SU-DHL-6 (cell line): Measurements from ENCODE around the gene WDR87.

Experiments used
- H2AFZ ChIP-seq: fragments of 200-600 bp; sonication (generic); 2 replicates; pipeline ENCODE4 v1.6.1; 2014; ENCODE audit warnings: low read depth, mild to moderate bottlenecking, moderate library complexity, mixed read lengths, antibody characterized with exemption, low read length; ENCODE audit not compliant: severe bottlenecking
- H3F3A ChIP-seq: fragments of 200-600 bp; shearing (Covaris generic); 2 replicates; pipeline ENCODE4 v1.6.0; 2016; ENCODE audit warnings: antibody characterized with exemption, mild to moderate bottlenecking; ENCODE audit not compliant: insufficient read depth
- H3K27ac ChIP-seq: fragments of 200-600 bp; sonication (generic); 2 replicates; pipeline ENCODE4 v1.5.1; 2016; ENCODE audit warnings: low read depth, mild to moderate bottlenecking, low read length, moderate library complexity, mixed read lengths
- H3K27me3 ChIP-seq: fragments of 200-600 bp; sonication (generic), shearing (Covaris generic); 2 replicates; pipeline ENCODE4 v1.6.0; 2014; ENCODE audit warnings: mild to moderate bottlenecking, low read length
- H3K36me3 ChIP-seq: fragments of 200-600 bp; sonication (generic); 2 replicates; pipeline ENCODE4 v1.6.1; 2014; ENCODE audit warnings: mild to moderate bottlenecking, low read length, mixed read lengths
- H3K4me2 ChIP-seq: fragments of 300-600, 200-600 bp; shearing (Covaris generic), sonication (generic); 2 replicates; pipeline ENCODE4 v1.6.0; 2014; ENCODE audit warnings: low read length, low read depth, mild to moderate bottlenecking; ENCODE audit not compliant: poor library complexity, severe bottlenecking
- H3K4me3 ChIP-seq: fragments of 200-600 bp; sonication (generic); 2 replicates; pipeline ENCODE4 v1.5.1; 2014; ENCODE audit warnings: antibody characterized with exemption, low read length, mild to moderate bottlenecking, mixed read lengths; ENCODE audit not compliant: insufficient read depth, poor library complexity, severe bottlenecking
- H3K79me2 ChIP-seq: fragments of 200-600 bp; sonication (generic); 2 replicates; pipeline ENCODE4 v1.6.1; 2014; ENCODE audit warnings: mild to moderate bottlenecking, low read length, moderate library complexity; ENCODE audit not compliant: insufficient read depth
- H3K9ac ChIP-seq: fragments of 200-600 bp; sonication (generic); 2 replicates; pipeline ENCODE4 v1.7.0; 2014; ENCODE audit warnings: mild to moderate bottlenecking, low read length
- H3K9me2 ChIP-seq: fragments of 200-600 bp; sonication (generic); replicated peaks from 2 replicates; pipeline ENCODE4 v1.6.1; 2014; ENCODE audit warnings: low read length; ENCODE audit not compliant: insufficient read depth
- H3K9me3 ChIP-seq: fragments of 200-600 bp; sonication (generic); 2 replicates; pipeline ENCODE4 v1.6.1; 2014; ENCODE audit warnings: low read length, mixed read lengths; ENCODE audit not compliant: insufficient read depth
- H4K20me1 ChIP-seq: fragments of 200-600 bp; sonication (generic); 2 replicates; pipeline ENCODE4 v1.6.1; 2014; ENCODE audit warnings: low read depth, mild to moderate bottlenecking, antibody characterized with exemption, low read length, moderate library complexity, mixed read lengths
- CTCF ChIP-seq: fragments of 200-600 bp; sonication (generic); IDR thresholded peaks from one replicate; pipeline ENCODE4 v1.5.1; 2017; ENCODE audit warnings: antibody characterized with exemption, mild to moderate bottlenecking, low read length, moderate library complexity; ENCODE audit not compliant: insufficient read depth, poor library complexity, severe bottlenecking
- EZH2phosphoT487 ChIP-seq: fragments of 200-600 bp; sonication (generic), shearing (Covaris generic); conservative IDR thresholded peaks from 2 replicates; pipeline ENCODE4 v1.6.1; 2018; ENCODE audit warnings: mild to moderate bottlenecking, antibody characterized with exemption, low read length, moderate library complexity, mixed read lengths

The WDR87 gene

DNA sequence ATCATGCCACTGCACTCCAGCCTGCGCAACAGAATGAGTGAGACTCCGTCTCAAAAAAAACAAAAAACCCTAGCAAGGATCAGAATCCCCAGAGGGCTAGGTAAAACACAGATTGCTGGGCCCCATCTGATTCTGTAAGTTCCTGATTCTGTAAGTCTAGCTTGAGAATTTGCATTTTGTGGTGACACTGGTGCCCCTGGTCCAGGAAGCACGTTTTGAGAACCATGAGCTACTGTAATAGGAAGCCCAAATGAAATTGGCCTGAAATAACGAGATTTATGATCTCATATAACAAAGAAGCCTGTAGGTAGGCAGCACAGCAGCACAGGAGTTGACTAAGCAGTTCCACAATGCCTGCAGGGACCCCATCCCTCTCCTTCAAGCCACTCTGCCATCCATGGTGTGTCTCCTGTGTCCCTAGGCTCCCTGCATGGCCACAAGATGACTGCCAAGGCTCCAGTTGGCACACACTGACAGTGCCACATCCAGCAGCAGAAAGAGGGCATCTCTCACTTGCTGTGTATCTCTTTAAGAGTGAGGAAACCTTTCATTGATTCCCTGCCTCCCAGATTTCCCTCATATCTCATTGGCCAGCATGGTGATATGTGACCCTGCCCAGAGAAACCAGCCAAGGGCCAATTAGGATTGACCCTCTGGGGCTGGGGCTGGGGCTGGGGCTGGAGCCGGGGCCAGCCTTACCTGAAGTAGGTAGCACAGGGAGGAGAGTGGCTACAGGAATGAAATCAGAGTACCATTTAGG is 22.3 kb upstream of the WDR87 start:
- H3K9me2 ChIP-seq = no peaks in the 10 kb centered on the region
- no peaks in the 10 kb centered on the region for H3K9me3 ChIP-seq
- peak overlapping the region; percentile 80 for H3K4me2 ChIP-seq
- H3K27me3 ChIP-seq = no peaks in the 10 kb centered on the region
- H3F3A ChIP-seq = peaks cover 68% of the 10 kb centered on the region
- peak overlapping the region; percentile 65 for H3K9ac ChIP-seq
- peaks cover 86% of the 10 kb centered on the region for H3K79me2 ChIP-seq
- no peaks in the 10 kb centered on the region for H4K20me1 ChIP-seq
- H2AFZ ChIP-seq = no peak overlapping the region
- no peak for TF ChIP-seq CTCF
- no peak for TF ChIP-seq EZH2phosphoT487
- H3K36me3 ChIP-seq = 0 out of 2 replicates have a peak, but pooled peaks cover 3% of the 10 kb centered on the region
- H3K4me3 ChIP-seq = peak overlapping the region; percentile 23
- H3K27ac ChIP-seq = peak overlapping the region; percentile 97

GRCh38 chr19:37926711-37927110 is 20.3 kb upstream of the WDR87 start:
- Histone ChIP-seq H3K4me2 (peak overlapping the region; percentile 80), H3K27me3 (no peaks in the 10 kb centered on the region), H3K9ac (peak overlapping the region; percentile 65), H2AFZ (no peak overlapping the region), H4K20me1 (no peaks in the 10 kb centered on the region), H3K27ac (peak overlapping the region; percentile 97), H3K4me3 (peak overlapping the region; percentile 34), H3F3A (peaks cover 74% of the 10 kb centered on the region), H3K9me2 (no peaks in the 10 kb centered on the region), H3K79me2 (peaks cover 82% of the 10 kb centered on the region), H3K36me3 (0 out of 2 replicates have a peak, but pooled peaks cover 4% of the 10 kb centered on the region), H3K9me3 (no peaks in the 10 kb centered on the region)
- TF ChIP-seq CTCF (no peak), EZH2phosphoT487 (no peak)

DNA sequence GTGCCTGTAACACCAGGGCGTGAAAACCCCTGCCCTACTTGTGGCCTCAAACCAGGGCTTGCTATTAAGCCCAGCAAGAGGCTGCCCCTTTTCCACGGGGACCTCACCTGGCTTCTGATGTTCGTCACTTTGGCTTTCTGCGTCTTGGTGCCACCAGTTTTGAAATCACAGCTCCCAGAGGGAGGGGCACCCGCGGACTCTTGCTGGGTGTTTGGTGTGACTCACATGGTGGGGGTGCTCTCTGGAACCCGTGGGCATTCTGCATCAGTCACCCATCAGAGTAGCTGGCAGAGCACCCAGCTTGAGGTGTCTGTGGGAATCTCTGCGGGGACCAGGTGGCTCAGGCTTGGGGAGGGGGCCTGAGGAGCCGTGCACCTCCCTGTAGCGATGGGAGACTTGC is 19.9 kb upstream of the WDR87 start:
- Histone ChIP-seq H3K27me3 (no peaks in the 10 kb centered on the region), H4K20me1 (no peaks in the 10 kb centered on the region), H3K79me2 (peaks cover 82% of the 10 kb centered on the region), H3K36me3 (0 out of 2 replicates have a peak, but pooled peaks cover 4% of the 10 kb centered on the region), H2AFZ (no peak overlapping the region), H3K4me2 (peak overlapping the region; percentile 80), H3F3A (peaks cover 75% of the 10 kb centered on the region), H3K9me2 (no peaks in the 10 kb centered on the region), H3K4me3 (peak overlapping the region; percentile 34), H3K27ac (peak overlapping the region; percentile 97), H3K9me3 (no peaks in the 10 kb centered on the region), H3K9ac (peak overlapping the region; percentile 65)
- TF ChIP-seq EZH2phosphoT487 (no peak), CTCF (no peak)
